HepG2 (cell line): ENCODE measurements around the gene SENP5. TPM values are rescaled to one million over a fixed set of nuclear protein-coding genes. Genes with fewer than 3 reads are reported as not detected.

ENCODE experiments used
- ASH2L ChIP-seq: fragments of 300-600, 200-600 bp; sonication (generic); IDR thresholded peaks from 2 replicates; pipeline ENCODE4 v1.7.0; 2017; ENCODE audit warnings: low read depth, mild to moderate bottlenecking, moderate library complexity, mixed read lengths, low read length; ENCODE audit not compliant: insufficient read length
- BCLAF1 ChIP-seq: fragments of 450-650 bp; IDR thresholded peaks from 2 replicates; pipeline ENCODE4 v1.6.1; 2017; ENCODE audit warnings: mild to moderate bottlenecking
- MBD4 ChIP-seq: IDR thresholded peaks from 2 replicates; pipeline ENCODE4 v1.6.1; 2012; ENCODE audit warnings: low read length, inconsistent platforms, borderline replicate concordance
- POGK ChIP-seq: sonication (generic); formaldehyde crosslinking; conservative IDR thresholded peaks from 2 replicates; pipeline ENCODE4 v1.8.0; 2022; ENCODE audit warnings: mild to moderate bottlenecking, moderate library complexity, missing genetic modification reagents
- RFXAP ChIP-seq: sonication (generic); formaldehyde crosslinking; IDR thresholded peaks from 2 replicates; pipeline ENCODE4 v1.4.0; 2020; ENCODE audit warnings: missing genetic modification reagents, borderline replicate concordance
- TARDBP ChIP-seq: sonication (generic); formaldehyde crosslinking; IDR thresholded peaks from 2 replicates; pipeline ENCODE4 v1.8.0; 2022; ENCODE audit warnings: mild to moderate bottlenecking, missing genetic modification reagents
- TFE3 ChIP-seq: IDR thresholded peaks from 2 replicates; pipeline ENCODE4 v1.6.1; 2016
- ZNF160 ChIP-seq: sonication (generic); formaldehyde crosslinking; IDR thresholded peaks from 2 replicates; pipeline ENCODE4 v1.8.0; 2022; ENCODE audit warnings: mild to moderate bottlenecking, inconsistent platforms, missing genetic modification reagents
- ZNF251 ChIP-seq: sonication (generic); formaldehyde crosslinking; IDR thresholded peaks from 2 replicates; pipeline ENCODE4 v1.9.0; 2021; ENCODE audit warnings: mild to moderate bottlenecking, missing genetic modification reagents
- ZNF275 ChIP-seq: sonication (generic); formaldehyde crosslinking; IDR thresholded peaks from 2 replicates; pipeline ENCODE4 v1.8.0; 2022; ENCODE audit warnings: missing genetic modification reagents, mild to moderate bottlenecking, inconsistent platforms, borderline replicate concordance
- ZNF580 ChIP-seq: IDR thresholded peaks from 2 replicates; pipeline ENCODE4 v1.6.1; 2016; ENCODE audit warnings: low read depth, borderline replicate concordance
- ZNF652 ChIP-seq: IDR thresholded peaks from 2 replicates; pipeline ENCODE4 v1.6.1; 2016; ENCODE audit warnings: low read depth, borderline replicate concordance
- ZNF746 ChIP-seq: sonication (generic); formaldehyde crosslinking; IDR thresholded peaks from 2 replicates; pipeline ENCODE4 v1.8.0; 2022; ENCODE audit warnings: mild to moderate bottlenecking, missing genetic modification reagents
- ZNF788 ChIP-seq: sonication (generic); formaldehyde crosslinking; IDR thresholded peaks from 2 replicates; pipeline ENCODE4 v1.5.0; 2020; ENCODE audit warnings: mild to moderate bottlenecking, missing genetic modification reagents, borderline replicate concordance
- ZNF816 ChIP-seq: sonication (generic); formaldehyde crosslinking; IDR thresholded peaks from 2 replicates; pipeline ENCODE4 v1.8.0; 2022; ENCODE audit warnings: missing genetic modification reagents, mild to moderate bottlenecking, borderline replicate concordance
- ZNF883 ChIP-seq: sonication (generic); formaldehyde crosslinking; IDR thresholded peaks from 2 replicates; pipeline ENCODE4 v1.5.1; 2020; ENCODE audit warnings: mild to moderate bottlenecking, missing genetic modification reagents; ENCODE audit errors: not compliant biosample characterization
- ZSCAN5A ChIP-seq: sonication (generic); formaldehyde crosslinking; IDR thresholded peaks from 2 replicates; pipeline ENCODE4 v1.8.0; 2022; ENCODE audit warnings: mild to moderate bottlenecking, missing genetic modification reagents, borderline replicate concordance
- ZZZ3 ChIP-seq: sonication (generic); formaldehyde crosslinking; IDR thresholded peaks from 2 replicates; pipeline ENCODE4 v1.4.0; 2020; ENCODE audit warnings: missing genetic modification reagents, mild to moderate bottlenecking, borderline replicate concordance
- polyA plus RNA-seq, 8 experiments: library from polyadenylated mRNA; depleted of rRNA in 3 of 8; stranded (reverse) in 7 of 8; unstranded in 1 of 8; fragments of >200 nt; fragmentation: Illumina TruSeq in 4 of 8; extraction: Trizol in 4 of 8; gene quantifications; 2 replicates each; pipeline versions ENCODE4 v1.2.1 to v1.2.3, GENCODE V29; 2011 to 2016; ENCODE audit warnings: low read depth in 4 of 8, missing spikeins in 1 of 8, mixed read lengths in 1 of 8; ENCODE audit not compliant: insufficient read depth in 1 of 8
- total RNA-seq, 5 experiments: library from RNA; depleted of rRNA; stranded (reverse); fragments of >200 nt; fragmentation: Illumina TruSeq; extraction: Trizol; gene quantifications; 2 replicates each; pipeline ENCODE4 v1.2.3, GENCODE V29; 2016; ENCODE audit warnings: low read depth in 1 of 5

Gene SENP5
- total and polyA plus RNA-seq, 2 of the 13 experiments (the other 11 are each of a cell fraction or from before 2014, with no cell fraction given): 17.6 to 30.9 TPM

GRCh38 chr3:196965112-196965803 is 97.5 kb downstream of the SENP5 start (continued):
- TF ChIP-seq ZZZ3 (no peak), TFE3 (CRISPR knock-in tag) (no peak), ZNF251 (no peak), ZNF816 (CRISPR knock-in tag) (0 out of 2 replicates have a peak, but pooled peaks have one; percentile 2), BCLAF1 (no peak), ZSCAN5A (0 out of 2 replicates have a peak, but pooled peaks have one; percentile 36), ZNF580 (CRISPR knock-in tag) (0 out of 2 replicates have a peak, but pooled peaks have one; percentile 16), ZNF883 (CRISPR knock-in tag) (no peak), ZNF160 (CRISPR knock-in tag) (0 out of 2 replicates have a peak, but pooled peaks have one; percentile 61), POGK (no peak), ASH2L (no peak), TARDBP (CRISPR knock-in tag) (no peak; the same call in 1 of the 2 replicates), ZNF746 (CRISPR knock-in tag) (no peak), ZNF275 (no peak), ZNF788 (no peak), ZNF652 (CRISPR knock-in tag) (no peak), MBD4 (no peak), RFXAP (CRISPR knock-in tag) (0 out of 2 replicates have a peak, but pooled peaks have one; percentile 29)
